OCI-LY1 (cell line): ENCODE data around the gene SHH.

Experiments used
- H2AFZ ChIP-seq: fragments of 200-600 bp; sonication (generic), shearing (Covaris generic); 2 replicates; pipeline ENCODE4 v1.6.0; 2014; ENCODE audit warnings: antibody characterized with exemption, mild to moderate bottlenecking, low read length
- H3F3A ChIP-seq: fragments of 200-600 bp; sonication (generic), shearing (Covaris generic); 2 replicates; pipeline ENCODE4 v1.6.0; 2014; ENCODE audit warnings: mild to moderate bottlenecking, antibody characterized with exemption, low read length, moderate library complexity; ENCODE audit not compliant: insufficient read depth
- H3K27ac ChIP-seq: fragments of 200-600 bp; sonication (generic); 2 replicates; pipeline ENCODE4 v1.5.1; 2014; ENCODE audit warnings: low read length, mixed run types, mild to moderate bottlenecking, low read depth; ENCODE audit not compliant: poor library complexity, severe bottlenecking
- H3K27me3 ChIP-seq: fragments of 200-600 bp; sonication (generic); 2 replicates; pipeline ENCODE4 v1.6.0; 2014; ENCODE audit warnings: antibody characterized with exemption, mild to moderate bottlenecking, low read length, moderate library complexity; ENCODE audit not compliant: insufficient read depth
- H3K36me3 ChIP-seq: fragments of 200-600 bp; sonication (generic); 2 replicates; pipeline ENCODE4 v1.6.1; 2014; ENCODE audit warnings: mild to moderate bottlenecking, antibody characterized with exemption, low read length, moderate library complexity, mixed read lengths; ENCODE audit not compliant: insufficient read depth
- H3K4me1 ChIP-seq: fragments of 200-600 bp; sonication (generic); 2 replicates; pipeline ENCODE4 v1.5.1; 2014; ENCODE audit warnings: mild to moderate bottlenecking, low read length, moderate library complexity; ENCODE audit not compliant: insufficient read depth, severe bottlenecking
- H3K4me2 ChIP-seq: fragments of 200-600 bp; sonication (generic), shearing (Covaris generic); 2 replicates; pipeline ENCODE4 v1.6.1; 2014; ENCODE audit warnings: low read length
- H3K4me3 ChIP-seq: fragments of 200-600 bp; sonication (generic); 2 replicates; pipeline ENCODE4 v1.5.1; 2014; ENCODE audit warnings: low read length, low read depth, mild to moderate bottlenecking, mixed read lengths; ENCODE audit not compliant: poor library complexity, severe bottlenecking
- H3K79me2 ChIP-seq: fragments of 200-600 bp; shearing (Covaris generic); 2 replicates; pipeline ENCODE4 v1.6.1; 2016; ENCODE audit warnings: mixed run types, low read length, mixed read lengths; ENCODE audit not compliant: insufficient read depth
- H3K9ac ChIP-seq: fragments of 200-600 bp; sonication (generic), shearing (Covaris generic); 2 replicates; pipeline ENCODE4 v1.6.1; 2014; ENCODE audit warnings: mild to moderate bottlenecking, low read length, mixed read lengths
- H3K9me2 ChIP-seq: fragments of 200-600 bp; sonication (generic), shearing (Covaris generic); 2 replicates; pipeline ENCODE4 v1.6.1; 2014; ENCODE audit warnings: low read depth, mild to moderate bottlenecking, low read length, mixed read lengths
- H3K9me3 ChIP-seq: fragments of 200-600 bp; shearing (Covaris generic); 2 replicates; pipeline ENCODE4 v1.6.1; 2014; ENCODE audit warnings: low read length, mixed read lengths
- H4K20me1 ChIP-seq: fragments of 200-600 bp; sonication (generic), shearing (Covaris generic); 2 replicates; pipeline ENCODE4 v1.6.0; 2016; ENCODE audit warnings: mild to moderate bottlenecking, low read length; ENCODE audit not compliant: insufficient read depth
- EZH2 ChIP-seq: fragments of 200-600 bp; sonication (generic), shearing (Covaris generic); IDR thresholded peaks from 2 replicates; pipeline ENCODE4 v1.8.0; 2017; ENCODE audit warnings: borderline replicate concordance, mixed run types, mild to moderate bottlenecking, antibody characterized with exemption, low read length, moderate library complexity, mixed read lengths
- TF ChIP-seq, protein P1 (sequence below): fragments of 200-600 bp; sonication (generic), shearing (Covaris generic); IDR thresholded peaks from 2 replicates; pipeline ENCODE4 v1.5.1; 2017; ENCODE audit warnings: mild to moderate bottlenecking, antibody characterized with exemption, low read length, moderate library complexity, mixed read lengths

The SHH gene

DNA sequence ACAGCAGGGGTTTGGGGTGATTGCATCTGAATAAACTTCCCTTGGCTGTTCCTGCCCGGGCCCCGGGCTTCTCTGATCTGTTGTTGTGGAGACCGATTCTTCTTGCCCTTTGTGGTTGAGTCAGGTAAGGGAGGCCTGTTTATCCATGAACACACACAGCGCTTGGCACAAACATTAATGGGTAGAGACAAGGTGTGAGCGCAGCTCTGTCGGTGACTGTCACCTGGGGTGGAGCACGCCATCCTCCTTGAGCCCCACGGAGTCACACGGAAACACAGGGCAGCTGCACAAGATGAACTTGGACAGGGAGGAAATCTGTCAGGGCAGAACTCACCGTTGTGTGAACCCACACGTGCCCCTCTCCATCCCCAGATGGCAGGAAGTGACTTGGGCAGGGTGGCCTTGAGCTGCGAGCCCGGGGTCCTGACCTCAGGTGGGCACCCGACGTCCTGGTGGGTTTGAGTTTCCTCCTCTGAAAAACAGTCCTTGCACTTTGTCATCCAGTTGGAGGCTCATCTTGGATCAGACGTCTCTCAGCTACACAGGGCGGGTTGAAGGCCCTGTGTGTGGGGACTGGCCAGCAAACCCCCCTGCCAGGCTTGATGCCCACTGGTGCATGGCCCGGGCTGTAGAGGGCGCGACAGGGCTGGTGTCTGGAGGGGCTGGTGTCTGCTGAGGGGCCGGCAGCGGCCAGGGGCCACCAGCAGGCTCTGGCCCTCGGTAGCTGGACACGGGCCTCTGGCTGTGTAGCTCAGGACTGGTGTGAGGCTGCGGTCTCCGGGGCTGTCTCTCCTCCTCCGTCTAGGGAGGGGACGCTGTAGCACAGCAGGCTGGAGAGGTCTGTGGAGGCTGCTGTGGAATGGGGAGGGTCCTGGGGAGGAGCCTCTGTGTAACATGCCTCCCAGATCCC lies 24.2 kb upstream of the SHH start:
- H3K4me1 ChIP-seq = no peaks in the 10 kb centered on the region

GRCh38 chr7:155835446-155836215 lies 23.4 kb upstream of the SHH start:
- no peak overlapping the region for H3K4me2 ChIP-seq
- H3K27ac ChIP-seq = no peak overlapping the region
- H3F3A ChIP-seq = no peaks in the 10 kb centered on the region
- no peaks in the 10 kb centered on the region for H3K4me1 ChIP-seq
- H3K4me3 ChIP-seq = no peak overlapping the region
- H2AFZ ChIP-seq = no peak overlapping the region
- H3K9ac ChIP-seq = no peak overlapping the region
- no peaks in the 10 kb centered on the region for H3K9me2 ChIP-seq
- no peaks in the 10 kb centered on the region for H3K36me3 ChIP-seq
- H3K79me2 ChIP-seq = no peaks in the 10 kb centered on the region
- peaks cover 15% of the 10 kb centered on the region; the same call in 1 of the 2 replicates for H3K27me3 ChIP-seq
- H3K9me3 ChIP-seq = no peaks in the 10 kb centered on the region
- no peaks in the 10 kb centered on the region for H4K20me1 ChIP-seq
- TF ChIP-seq, protein P1, sequence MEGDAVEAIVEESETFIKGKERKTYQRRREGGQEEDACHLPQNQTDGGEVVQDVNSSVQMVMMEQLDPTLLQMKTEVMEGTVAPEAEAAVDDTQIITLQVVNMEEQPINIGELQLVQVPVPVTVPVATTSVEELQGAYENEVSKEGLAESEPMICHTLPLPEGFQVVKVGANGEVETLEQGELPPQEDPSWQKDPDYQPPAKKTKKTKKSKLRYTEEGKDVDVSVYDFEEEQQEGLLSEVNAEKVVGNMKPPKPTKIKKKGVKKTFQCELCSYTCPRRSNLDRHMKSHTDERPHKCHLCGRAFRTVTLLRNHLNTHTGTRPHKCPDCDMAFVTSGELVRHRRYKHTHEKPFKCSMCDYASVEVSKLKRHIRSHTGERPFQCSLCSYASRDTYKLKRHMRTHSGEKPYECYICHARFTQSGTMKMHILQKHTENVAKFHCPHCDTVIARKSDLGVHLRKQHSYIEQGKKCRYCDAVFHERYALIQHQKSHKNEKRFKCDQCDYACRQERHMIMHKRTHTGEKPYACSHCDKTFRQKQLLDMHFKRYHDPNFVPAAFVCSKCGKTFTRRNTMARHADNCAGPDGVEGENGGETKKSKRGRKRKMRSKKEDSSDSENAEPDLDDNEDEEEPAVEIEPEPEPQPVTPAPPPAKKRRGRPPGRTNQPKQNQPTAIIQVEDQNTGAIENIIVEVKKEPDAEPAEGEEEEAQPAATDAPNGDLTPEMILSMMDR = no peak
- TF ChIP-seq EZH2 = no peak

More for the DNA sequence above, 24.2 kb upstream of the SHH start:
- no peak overlapping the region for H3K9ac ChIP-seq
- H4K20me1 ChIP-seq = no peaks in the 10 kb centered on the region
- TF ChIP-seq, protein P1 = no peak
- TF ChIP-seq EZH2 = no peak
- H3K27ac ChIP-seq = no peak overlapping the region
- H2AFZ ChIP-seq = no peak overlapping the region
- H3K4me2 ChIP-seq = no peak overlapping the region
- H3K9me2 ChIP-seq = no peaks in the 10 kb centered on the region
- no peaks in the 10 kb centered on the region for H3K9me3 ChIP-seq
- no peaks in the 10 kb centered on the region for H3K36me3 ChIP-seq
- H3K27me3 ChIP-seq = peaks cover 19% of the 10 kb centered on the region; the same call in 1 of the 2 replicates
- no peaks in the 10 kb centered on the region for H3K79me2 ChIP-seq
- no peaks in the 10 kb centered on the region for H3F3A ChIP-seq
- no peak overlapping the region for H3K4me3 ChIP-seq

GRCh38 chr7:155834486-155835048 lies 22.3 kb upstream of the SHH start:
- H3F3A ChIP-seq = no peaks in the 10 kb centered on the region
- no peak overlapping the region for H3K4me2 ChIP-seq
- no peaks in the 10 kb centered on the region for H3K79me2 ChIP-seq
- H3K9me3 ChIP-seq = no peaks in the 10 kb centered on the region
- no peak overlapping the region for H2AFZ ChIP-seq
- no peaks in the 10 kb centered on the region for H3K9me2 ChIP-seq
- H3K4me3 ChIP-seq = no peak overlapping the region
- peaks cover 13% of the 10 kb centered on the region; the same call in 1 of the 2 replicates for H3K27me3 ChIP-seq
- no peaks in the 10 kb centered on the region for H3K4me1 ChIP-seq
- no peak overlapping the region for H3K27ac ChIP-seq
- H3K9ac ChIP-seq = no peak overlapping the region
- H4K20me1 ChIP-seq = no peaks in the 10 kb centered on the region
- H3K36me3 ChIP-seq = no peaks in the 10 kb centered on the region
- TF ChIP-seq EZH2 = no peak
- TF ChIP-seq, protein P1 = no peak
